NB4 (cell line): ENCODE measurements around the gene ADAMTS16.

Experiments
- DNase-seq: peaks from one replicate; pipeline ENCODE4 v3.0.0; 2010; ENCODE audit warnings: low read depth
- H3K4me3 ChIP-seq: one replicate; pipeline ENCODE4 v1.5.1; 2011; ENCODE audit warnings: mild to moderate bottlenecking, low read depth, low read length, moderate library complexity
- MAX ChIP-seq: IDR thresholded peaks from 2 replicates; pipeline ENCODE4 v1.6.1; 2011; ENCODE audit warnings: low read depth, low read length
- MYC ChIP-seq: IDR thresholded peaks from 2 replicates; pipeline ENCODE4 v1.6.1; 2011; ENCODE audit warnings: low read depth, low read length
- POLR2A ChIP-seq: IDR thresholded peaks from 2 replicates; pipeline ENCODE4 v1.6.1; 2011; ENCODE audit warnings: mild to moderate bottlenecking; ENCODE audit not compliant: insufficient read length; ENCODE audit errors: extremely low read depth
- TF ChIP-seq, protein P1 (sequence below): IDR thresholded peaks from one replicate; pipeline ENCODE4 v1.5.1; 2012; ENCODE audit warnings: low read depth, low read length

ADAMTS16 gene

DNA sequence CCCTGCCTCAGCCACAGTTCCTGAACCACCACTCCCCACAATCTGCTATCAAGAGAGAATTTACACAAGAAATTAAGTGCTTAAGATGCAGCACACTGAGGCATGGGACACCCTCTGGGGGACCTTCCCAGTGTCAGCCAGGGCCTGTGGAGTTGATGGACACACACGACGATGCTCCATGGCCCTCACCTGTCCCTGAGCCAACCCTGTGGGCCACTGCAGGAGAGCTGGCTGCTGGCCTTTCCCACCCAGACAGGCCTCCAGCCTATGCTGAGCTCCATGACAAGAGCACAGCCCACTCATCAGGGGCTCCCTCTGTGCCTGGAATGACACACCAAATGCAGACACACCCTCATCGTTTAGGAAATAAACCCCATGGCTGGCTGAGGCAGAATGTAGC is 124.6 kb downstream of the ADAMTS16 start:
- no peak for DNase-seq
- no peak overlapping the region for H3K4me3 ChIP-seq
- TF ChIP-seq, protein P1, sequence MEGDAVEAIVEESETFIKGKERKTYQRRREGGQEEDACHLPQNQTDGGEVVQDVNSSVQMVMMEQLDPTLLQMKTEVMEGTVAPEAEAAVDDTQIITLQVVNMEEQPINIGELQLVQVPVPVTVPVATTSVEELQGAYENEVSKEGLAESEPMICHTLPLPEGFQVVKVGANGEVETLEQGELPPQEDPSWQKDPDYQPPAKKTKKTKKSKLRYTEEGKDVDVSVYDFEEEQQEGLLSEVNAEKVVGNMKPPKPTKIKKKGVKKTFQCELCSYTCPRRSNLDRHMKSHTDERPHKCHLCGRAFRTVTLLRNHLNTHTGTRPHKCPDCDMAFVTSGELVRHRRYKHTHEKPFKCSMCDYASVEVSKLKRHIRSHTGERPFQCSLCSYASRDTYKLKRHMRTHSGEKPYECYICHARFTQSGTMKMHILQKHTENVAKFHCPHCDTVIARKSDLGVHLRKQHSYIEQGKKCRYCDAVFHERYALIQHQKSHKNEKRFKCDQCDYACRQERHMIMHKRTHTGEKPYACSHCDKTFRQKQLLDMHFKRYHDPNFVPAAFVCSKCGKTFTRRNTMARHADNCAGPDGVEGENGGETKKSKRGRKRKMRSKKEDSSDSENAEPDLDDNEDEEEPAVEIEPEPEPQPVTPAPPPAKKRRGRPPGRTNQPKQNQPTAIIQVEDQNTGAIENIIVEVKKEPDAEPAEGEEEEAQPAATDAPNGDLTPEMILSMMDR = no peak

DNA sequence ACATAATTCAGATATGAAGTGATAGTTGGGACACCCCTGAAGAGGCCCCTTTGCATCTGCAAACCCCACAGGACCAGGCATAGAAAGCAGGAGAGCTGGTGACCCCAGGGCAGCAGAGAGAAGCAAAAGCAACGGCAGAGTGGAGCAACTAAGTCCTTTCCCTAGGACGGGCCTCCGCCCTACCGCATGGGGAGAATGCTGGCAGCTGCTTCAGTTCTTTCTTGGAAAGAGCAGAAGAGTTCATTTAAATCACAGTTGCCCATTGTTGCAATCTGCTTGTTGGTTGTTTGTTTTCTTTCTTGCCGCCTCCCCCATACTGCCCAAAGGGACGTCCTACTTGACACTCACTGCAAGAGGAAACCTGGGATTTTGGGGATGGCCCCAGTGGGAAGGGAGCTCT is 126.2 kb downstream of the ADAMTS16 start:
- DNase-seq = no peak
- H3K4me3 ChIP-seq = no peak overlapping the region
- TF ChIP-seq MAX (no peak), POLR2A (no peak), MYC (no peak)
- TF ChIP-seq, protein P1 = no peak

- no peak for TF ChIP-seq MYC
- no peak for TF ChIP-seq POLR2A
- TF ChIP-seq, protein P1 = no peak
- TF ChIP-seq MAX = no peak
- no peak overlapping the region for H3K4me3 ChIP-seq
- DNase-seq = no peak
Observed at GRCh38 chr5:5270161-5270560, 130.0 kb downstream of the ADAMTS16 start.

DNA sequence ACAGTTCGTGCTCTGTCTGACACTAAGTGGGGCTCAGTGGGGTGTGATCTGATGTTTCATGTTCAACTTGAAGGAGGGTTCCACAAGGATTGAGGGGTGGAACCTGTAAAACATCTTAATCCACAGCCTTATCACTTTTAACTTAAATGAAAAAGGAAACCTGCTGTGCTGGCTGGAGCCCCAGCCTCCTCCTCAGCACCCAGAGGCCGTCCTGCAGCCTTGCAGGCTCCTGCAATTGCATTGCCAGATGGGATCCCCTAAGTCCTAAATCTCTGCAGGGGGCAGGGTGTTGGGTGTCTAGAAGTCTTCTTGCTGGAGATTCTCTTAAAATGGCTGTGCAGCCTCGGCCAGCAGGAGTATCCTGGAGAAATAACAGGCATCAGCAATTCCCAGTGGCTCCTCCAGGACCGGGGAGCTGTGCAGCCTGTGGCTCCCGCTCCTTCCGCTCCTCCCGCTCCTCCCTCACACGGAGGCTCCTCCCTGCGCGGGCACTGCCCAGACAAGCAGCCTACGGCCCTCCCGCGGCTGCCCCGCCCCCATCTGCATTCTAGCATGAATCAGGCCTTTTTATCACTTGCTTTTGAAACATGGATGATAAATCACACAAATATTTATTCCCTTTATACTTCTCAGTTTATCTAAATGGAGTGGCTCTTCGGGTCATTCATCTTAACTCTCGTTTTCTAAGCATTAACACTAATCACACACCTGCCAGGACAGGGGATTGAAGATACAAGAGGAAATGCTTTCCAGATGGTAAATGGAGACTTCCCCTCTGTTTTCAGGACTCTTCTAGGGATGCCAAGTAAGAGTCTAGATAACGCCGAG is 131.0 kb downstream of the ADAMTS16 start:
- TF ChIP-seq, protein P1 = no peak
- no peak for TF ChIP-seq MYC
- no peak for TF ChIP-seq MAX
- TF ChIP-seq POLR2A = no peak
- H3K4me3 ChIP-seq = no peak overlapping the region
- DNase-seq = no peak

DNA sequence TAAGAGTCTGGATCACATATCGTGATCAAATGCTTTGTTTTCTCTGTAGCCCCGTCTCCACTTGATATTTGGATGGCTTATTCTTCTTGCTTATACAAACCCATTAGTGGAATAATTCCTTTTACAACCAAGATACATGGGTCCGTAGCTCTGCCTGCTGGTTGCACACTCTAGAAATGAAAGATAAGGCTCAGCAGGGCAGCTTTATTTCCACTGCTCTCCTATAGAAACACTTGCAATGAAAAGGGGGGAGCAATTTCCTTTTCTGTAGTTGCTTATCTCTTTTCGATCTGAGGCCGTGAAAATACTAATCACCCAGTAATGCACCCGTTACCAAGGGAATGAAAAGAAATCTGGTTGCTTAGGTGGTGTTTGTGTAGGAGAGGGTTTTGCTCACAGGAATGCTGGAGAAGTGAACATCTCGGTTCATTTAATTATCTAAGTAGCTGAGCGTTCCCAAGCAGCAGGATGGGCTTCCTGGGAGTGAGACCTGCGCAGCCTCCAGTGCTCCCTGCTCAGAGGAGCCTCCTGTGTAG is 131.7 kb downstream of the ADAMTS16 start:
- H3K4me3 ChIP-seq = no peak overlapping the region
- no peak for DNase-seq
- TF ChIP-seq, protein P1 = no peak
- TF ChIP-seq MAX = no peak
- no peak for TF ChIP-seq POLR2A
- TF ChIP-seq MYC = no peak
